ENCODE data around the gene SYNJ1.

Gene SYNJ1

GRCh38 chr21:32733356-32733755, 5.5 kb upstream of the SYNJ1 start:
- H2AK5ac ChIP-seq (ENCODE audit: low read length), result no peak overlapping the region
- H4K8ac ChIP-seq (ENCODE audit: low read depth, low read length), result no peak overlapping the region
- no peaks in the 10 kb centered on the region for H3K79me2 ChIP-seq (ENCODE audit: control insufficient read depth, insufficient read depth, low read length)
- no peak overlapping the region for H3K56ac ChIP-seq (ENCODE audit: low read length)
- H3K23ac ChIP-seq (ENCODE audit: low read length), result no peak overlapping the region
- no peak overlapping the region for H3K9ac ChIP-seq (ENCODE audit: low read length)
- no peak overlapping the region for H2BK120ac ChIP-seq (ENCODE audit: low read depth, low read length)
- peaks cover 3% of the 10 kb centered on the region for H3K36me3 ChIP-seq (ENCODE audit: control insufficient read depth, insufficient read depth, low read length)
- H2BK5ac ChIP-seq (ENCODE audit: low read length), result no peak overlapping the region
- no peak overlapping the region for H3K4ac ChIP-seq (ENCODE audit: low read depth, low read length)
- WGBS (ENCODE audit: extremely low coverage, insufficient coverage, low lambda C conversion rate), result no CpG with 5 or more reads among the region's 6 CpGs
- H3K27me3 ChIP-seq (ENCODE audit: insufficient read depth, low read length, poor library complexity), result no peaks in the 10 kb centered on the region
- H3K18ac ChIP-seq (ENCODE audit: low read length), result no peak overlapping the region
- H3K4me2 ChIP-seq (ENCODE audit: low read length), result no peak overlapping the region
- H4K5ac ChIP-seq (ENCODE audit: low read length), result no peak overlapping the region
- no peak overlapping the region for H3K27ac ChIP-seq (ENCODE audit: low read depth, low read length)
- no peak overlapping the region for H2BK15ac ChIP-seq (replicated peaks; ENCODE audit: low read depth)
- no peak for DNase-seq
- H3K4me1 ChIP-seq (ENCODE audit: control insufficient read depth, low read depth, low read length), result no peaks in the 10 kb centered on the region
- no peak overlapping the region for H3K4me3 ChIP-seq (ENCODE audit: low read length)
- H3K79me1 ChIP-seq (ENCODE audit: low read length), result no peaks in the 10 kb centered on the region

- Histone ChIP-seq H3K4ac (ENCODE audit: low read depth, low read length) (no peak overlapping the region), H2BK120ac (ENCODE audit: low read depth, low read length) (no peak overlapping the region), H2BK15ac (replicated peaks; ENCODE audit: low read depth) (no peak overlapping the region), H3K79me1 (ENCODE audit: low read length) (no peaks in the 10 kb centered on the region), H2AK5ac (ENCODE audit: low read length) (no peak overlapping the region), H4K5ac (ENCODE audit: low read length) (no peak overlapping the region), H3K4me3 (ENCODE audit: low read length) (no peak overlapping the region), H3K79me2 (ENCODE audit: control insufficient read depth, insufficient read depth, low read length) (no peaks in the 10 kb centered on the region), H3K23ac (ENCODE audit: low read length) (no peak overlapping the region), H3K9ac (ENCODE audit: low read length) (no peak overlapping the region), H3K56ac (ENCODE audit: low read length) (no peak overlapping the region), H4K8ac (ENCODE audit: low read depth, low read length) (no peak overlapping the region), H3K27ac (ENCODE audit: low read depth, low read length) (no peak overlapping the region), H3K4me1 (ENCODE audit: control insufficient read depth, low read depth, low read length) (no peaks in the 10 kb centered on the region), H3K27me3 (ENCODE audit: insufficient read depth, low read length, poor library complexity) (no peaks in the 10 kb centered on the region), H3K18ac (ENCODE audit: low read length) (no peak overlapping the region), H3K4me2 (ENCODE audit: low read length) (no peak overlapping the region), H3K36me3 (ENCODE audit: control insufficient read depth, insufficient read depth, low read length) (peaks cover 3% of the 10 kb centered on the region), H2BK5ac (ENCODE audit: low read length) (no peak overlapping the region)
- peak; percentile 32 for DNase-seq
- no CpG with 5 or more reads among the region's 3 CpGs for whole genome bisulfite sequencing (ENCODE audit: extremely low coverage, insufficient coverage, low lambda C conversion rate)
Measured at GRCh38 chr21:32732544-32732943, 4.7 kb upstream of the SYNJ1 start.

DNA sequence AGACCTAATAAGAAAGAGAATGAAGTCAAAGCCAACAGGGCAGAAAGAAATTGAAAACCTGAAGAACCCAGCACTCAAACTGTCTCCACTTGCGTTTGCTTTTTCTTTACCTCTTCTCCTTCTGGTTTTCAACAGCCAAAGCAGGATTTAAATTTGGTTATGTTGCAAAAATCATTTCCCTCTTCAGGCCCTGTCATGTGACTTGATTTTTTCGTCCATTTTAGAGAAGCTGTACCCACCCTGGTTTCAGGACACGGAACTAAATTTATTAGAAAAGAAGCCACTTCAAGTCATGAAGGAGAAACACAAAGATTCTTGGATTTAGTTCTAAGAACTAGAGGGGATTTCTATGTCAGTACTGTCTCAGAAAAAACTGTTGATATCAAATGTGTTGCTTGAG, 1.0 kb upstream of the SYNJ1 start:
- H4K8ac ChIP-seq (ENCODE audit: low read depth, low read length), result no peak overlapping the region
- no peak for DNase-seq
- no peak overlapping the region for H3K18ac ChIP-seq (ENCODE audit: low read length)
- no peak overlapping the region for H2AK5ac ChIP-seq (ENCODE audit: low read length)
- H3K79me2 ChIP-seq (ENCODE audit: control insufficient read depth, insufficient read depth, low read length), result no peaks in the 10 kb centered on the region
- H3K4me2 ChIP-seq (ENCODE audit: low read length), result no peak overlapping the region
- H3K9ac ChIP-seq (ENCODE audit: low read length), result no peak overlapping the region
- H3K4me3 ChIP-seq (ENCODE audit: low read length), result no peak overlapping the region
- no peak overlapping the region for H3K27ac ChIP-seq (ENCODE audit: low read depth, low read length)
- H3K4me1 ChIP-seq (ENCODE audit: control insufficient read depth, low read depth, low read length), result no peaks in the 10 kb centered on the region
- H3K79me1 ChIP-seq (ENCODE audit: low read length), result no peaks in the 10 kb centered on the region
- no peak overlapping the region for H3K4ac ChIP-seq (ENCODE audit: low read depth, low read length)
- H4K5ac ChIP-seq (ENCODE audit: low read length), result no peak overlapping the region
- no peak overlapping the region for H2BK15ac ChIP-seq (replicated peaks; ENCODE audit: low read depth)
- H2BK5ac ChIP-seq (ENCODE audit: low read length), result no peak overlapping the region
- H3K56ac ChIP-seq (ENCODE audit: low read length), result no peak overlapping the region
- no peak overlapping the region for H2BK120ac ChIP-seq (ENCODE audit: low read depth, low read length)
- H3K23ac ChIP-seq (ENCODE audit: low read length), result no peak overlapping the region
- no peaks in the 10 kb centered on the region for H3K27me3 ChIP-seq (ENCODE audit: insufficient read depth, low read length, poor library complexity)
- peaks cover 3% of the 10 kb centered on the region for H3K36me3 ChIP-seq (ENCODE audit: control insufficient read depth, insufficient read depth, low read length)
- WGBS (ENCODE audit: extremely low coverage, insufficient coverage, low lambda C conversion rate), result no CpG with 5 or more reads among the region's 3 CpGs

DNA sequence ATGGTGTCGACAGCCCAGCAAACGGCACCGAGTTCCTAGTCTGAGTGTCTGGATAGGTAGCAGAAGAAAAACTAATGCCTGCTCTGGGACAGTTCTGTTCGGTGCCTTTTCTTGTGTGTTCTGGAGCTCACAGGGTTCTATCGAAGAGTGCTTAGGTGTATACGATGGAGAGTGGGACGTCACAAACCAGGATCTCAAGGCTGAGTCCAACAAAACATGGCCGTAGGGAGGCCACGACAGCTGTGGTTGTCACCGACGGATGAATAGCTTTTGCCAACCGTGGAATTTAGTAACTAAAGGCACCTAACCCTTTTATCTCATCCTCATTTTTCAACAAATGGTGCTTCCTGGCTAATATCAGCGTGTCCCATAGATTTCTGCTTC, 635 bp upstream of the SYNJ1 start:
- Histone ChIP-seq H3K23ac (ENCODE audit: low read length) (no peak overlapping the region), H3K18ac (ENCODE audit: low read length) (no peak overlapping the region), H2BK15ac (replicated peaks; ENCODE audit: low read depth) (no peak overlapping the region), H3K79me2 (ENCODE audit: control insufficient read depth, insufficient read depth, low read length) (no peaks in the 10 kb centered on the region), H2AK5ac (ENCODE audit: low read length) (no peak overlapping the region), H3K4ac (ENCODE audit: low read depth, low read length) (no peak overlapping the region), H3K27ac (ENCODE audit: low read depth, low read length) (no peak overlapping the region), H3K4me3 (ENCODE audit: low read length) (peak overlapping the region; percentile 36), H3K56ac (ENCODE audit: low read length) (peak overlapping the region; percentile 80), H3K36me3 (ENCODE audit: control insufficient read depth, insufficient read depth, low read length) (peaks cover 2% of the 10 kb centered on the region), H4K8ac (ENCODE audit: low read depth, low read length) (no peak overlapping the region), H3K27me3 (ENCODE audit: insufficient read depth, low read length, poor library complexity) (no peaks in the 10 kb centered on the region), H3K9ac (ENCODE audit: low read length) (peak overlapping the region; percentile 73), H3K4me1 (ENCODE audit: control insufficient read depth, low read depth, low read length) (no peaks in the 10 kb centered on the region), H3K4me2 (ENCODE audit: low read length) (peak overlapping the region; percentile 70), H2BK5ac (ENCODE audit: low read length) (no peak overlapping the region), H3K79me1 (ENCODE audit: low read length) (no peaks in the 10 kb centered on the region), H4K5ac (ENCODE audit: low read length) (no peak overlapping the region), H2BK120ac (ENCODE audit: low read depth, low read length) (no peak overlapping the region)
- no peak for DNase-seq
- no CpG with 5 or more reads among the region's 13 CpGs for WGBS (ENCODE audit: extremely low coverage, insufficient coverage, low lambda C conversion rate)

DNA sequence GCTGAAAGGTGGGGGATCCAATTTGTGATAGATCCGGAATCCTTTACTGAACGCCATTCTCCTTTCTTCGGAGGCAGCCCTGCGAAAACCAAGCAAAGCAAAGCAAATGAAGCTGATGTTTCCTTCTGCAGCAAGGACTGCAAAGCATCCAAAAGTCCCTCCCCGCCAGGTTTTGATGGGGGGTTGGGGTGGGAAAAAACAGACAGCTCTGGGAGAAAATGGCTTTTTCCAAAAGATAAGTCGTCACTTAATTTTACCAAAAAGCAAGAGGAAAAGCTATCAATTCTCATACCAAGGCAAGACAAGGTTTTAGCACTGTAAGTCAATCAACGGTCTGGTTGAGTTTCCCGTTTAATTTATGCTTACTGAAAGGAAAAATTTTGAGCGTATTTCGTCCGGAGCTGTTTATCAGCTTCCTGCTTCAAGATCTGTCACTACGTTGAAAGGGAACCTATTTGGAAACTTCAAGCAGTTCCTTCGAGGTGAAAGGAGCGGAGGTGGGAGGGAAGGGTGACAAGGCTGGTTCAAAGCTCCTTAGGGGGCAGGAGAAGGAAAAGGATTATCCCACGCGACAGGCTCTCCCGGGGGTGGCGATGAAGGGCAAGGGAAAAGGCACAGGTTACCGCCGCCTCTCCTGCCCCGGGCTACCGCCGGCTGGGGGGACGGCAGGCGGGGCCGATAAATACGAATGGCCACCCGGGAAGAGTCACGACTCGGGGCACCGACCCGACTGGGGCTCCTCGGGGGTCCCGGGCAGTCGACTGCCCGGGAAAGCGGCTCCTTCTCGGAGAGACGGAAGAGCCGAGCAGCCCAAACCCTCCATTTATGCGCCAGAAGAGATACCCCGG, 750 bp downstream of the SYNJ1 start:
- no peaks in the 10 kb centered on the region for H3K4me1 ChIP-seq (ENCODE audit: control insufficient read depth, low read depth, low read length)
- no peak overlapping the region for H2BK5ac ChIP-seq (ENCODE audit: low read length)
- peak overlapping the region; percentile 93 for H3K56ac ChIP-seq (ENCODE audit: low read length)
- H3K23ac ChIP-seq (ENCODE audit: low read length), result peak overlapping the region; percentile 29
- H3K27me3 ChIP-seq (ENCODE audit: insufficient read depth, low read length, poor library complexity), result no peaks in the 10 kb centered on the region
- H3K36me3 ChIP-seq (ENCODE audit: control insufficient read depth, insufficient read depth, low read length), result no peaks in the 10 kb centered on the region
- H3K18ac ChIP-seq (ENCODE audit: low read length), result no peak overlapping the region
- H3K79me1 ChIP-seq (ENCODE audit: low read length), result no peaks in the 10 kb centered on the region
- H3K4me3 ChIP-seq (ENCODE audit: low read length), result peak overlapping the region; percentile 80
- H2AK5ac ChIP-seq (ENCODE audit: low read length), result no peak overlapping the region
- H4K5ac ChIP-seq (ENCODE audit: low read length), result no peak overlapping the region
- peak; percentile 38 for DNase-seq
- no peak overlapping the region for H2BK120ac ChIP-seq (ENCODE audit: low read depth, low read length)
- H3K79me2 ChIP-seq (ENCODE audit: control insufficient read depth, insufficient read depth, low read length), result no peaks in the 10 kb centered on the region
- no peak overlapping the region for H4K8ac ChIP-seq (ENCODE audit: low read depth, low read length)
- H3K27ac ChIP-seq (ENCODE audit: low read depth, low read length), result peak overlapping the region; percentile 31
- no peak overlapping the region for H3K4ac ChIP-seq (ENCODE audit: low read depth, low read length)
- WGBS (ENCODE audit: extremely low coverage, insufficient coverage, low lambda C conversion rate), result no CpG with 5 or more reads among the region's 42 CpGs
- no peak overlapping the region for H2BK15ac ChIP-seq (replicated peaks; ENCODE audit: low read depth)
- H3K9ac ChIP-seq (ENCODE audit: low read length), result peak overlapping the region; percentile 82
- peak overlapping the region; percentile 54 for H3K4me2 ChIP-seq (ENCODE audit: low read length)

- DNase-seq, result no peak
- Histone ChIP-seq H3K79me2 (ENCODE audit: control insufficient read depth, insufficient read depth, low read length) (no peaks in the 10 kb centered on the region), H3K4ac (ENCODE audit: low read depth, low read length) (no peak overlapping the region), H3K18ac (ENCODE audit: low read length) (no peak overlapping the region), H3K4me3 (ENCODE audit: low read length) (no peak overlapping the region), H3K23ac (ENCODE audit: low read length) (no peak overlapping the region), H3K56ac (ENCODE audit: low read length) (no peak overlapping the region), H3K4me1 (ENCODE audit: control insufficient read depth, low read depth, low read length) (no peaks in the 10 kb centered on the region), H2BK15ac (replicated peaks; ENCODE audit: low read depth) (no peak overlapping the region), H3K9ac (ENCODE audit: low read length) (no peak overlapping the region), H3K4me2 (ENCODE audit: low read length) (no peak overlapping the region), H3K27ac (ENCODE audit: low read depth, low read length) (no peak overlapping the region), H3K36me3 (ENCODE audit: control insufficient read depth, insufficient read depth, low read length) (no peaks in the 10 kb centered on the region), H2BK120ac (ENCODE audit: low read depth, low read length) (no peak overlapping the region), H4K8ac (ENCODE audit: low read depth, low read length) (no peak overlapping the region), H2BK5ac (ENCODE audit: low read length) (no peak overlapping the region), H3K27me3 (ENCODE audit: insufficient read depth, low read length, poor library complexity) (no peaks in the 10 kb centered on the region), H3K79me1 (ENCODE audit: low read length) (no peaks in the 10 kb centered on the region), H4K5ac (ENCODE audit: low read length) (no peak overlapping the region), H2AK5ac (ENCODE audit: low read length) (no peak overlapping the region)
- WGBS (ENCODE audit: extremely low coverage, insufficient coverage, low lambda C conversion rate), result no CpG with 5 or more reads among the region's 5 CpGs
Measured at GRCh38 chr21:32719085-32719484, 8.7 kb downstream of the SYNJ1 start.

Measured in mesendoderm (in vitro differentiated cells).